Measurements from ENCODE around the gene TP53AIP1. TPM values are rescaled to one million over a fixed set of nuclear protein-coding genes. Genes with fewer than 3 reads are reported as not detected.

Gene TP53AIP1
- total and polyA plus RNA-seq, 2 of the 8 experiments (the other 6 are each of a cell fraction or from before 2014, with no cell fraction given) = 0.03 TPM; not detected in 1

DNA sequence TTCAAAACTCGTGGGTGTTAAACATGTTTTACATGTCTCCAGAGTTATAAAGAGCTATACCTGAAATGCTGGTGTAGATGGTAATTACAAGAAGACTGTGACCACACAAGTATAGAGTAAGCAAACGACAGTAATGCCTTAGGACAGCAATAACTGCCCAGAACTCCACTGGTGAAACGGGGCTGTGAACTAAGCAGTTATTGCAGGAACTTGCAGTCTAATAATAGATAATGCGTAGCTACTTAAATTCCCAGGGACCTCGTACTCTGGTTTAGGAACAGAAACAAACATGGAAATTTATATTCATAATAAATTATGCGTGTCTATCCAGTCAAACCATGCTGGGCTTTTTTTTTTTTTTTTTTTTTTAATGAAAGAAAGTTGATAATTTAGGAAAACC is 24.9 kb upstream of the TP53AIP1 start:
- H4K8ac ChIP-seq (ENCODE audit: extremely low read depth, insufficient read depth, low read length) = no peak overlapping the region
- H4K20me1 ChIP-seq (replicated peaks in 1 of 2; ENCODE audit: control insufficient read depth in 1 of 2, insufficient read depth in 2 of 2, low read length in 2 of 2) = peaks cover 0 to 5% of the 10 kb centered on the region in 2 experiments
- peaks cover 3 to 33% (median 13%) of the 10 kb centered on the region in 4 experiments; a peak in 6 of 8 replicates for H3K36me3 ChIP-seq (ENCODE audit: control insufficient read depth in 2 of 4, insufficient read depth in 4 of 4, low read length in 3 of 4)
- ChIA-PET POLR2A (ENCODE audit: partially characterized antibody) (no interaction called here), CTCF (ENCODE audit: partially characterized antibody) (interaction anchor here (0.9 to 2.1 kb wide), 3 partner anchors 10 to 80 kb away, joined by 4 to 5 read pairs (median 5); no protein-coding TSS in a partner anchor)
- no peak overlapping the region for H2BK20ac ChIP-seq (ENCODE audit: low read length)
- H2BK12ac ChIP-seq (ENCODE audit: low read depth, low read length) = no peak overlapping the region
- H3K56ac ChIP-seq (replicated peaks; ENCODE audit: insufficient read length, low read depth, low read length) = no peak overlapping the region
- no peak overlapping the region for H2BK120ac ChIP-seq (replicated peaks; ENCODE audit: low read depth, low read length)
- H3K4me1 ChIP-seq (replicated peaks in 1 of 4; ENCODE audit: control insufficient read depth in 3 of 4, insufficient read depth in 4 of 4, low read length in 3 of 4) = no peaks in the 10 kb centered on the region
- WGBS, 2 experiments (ENCODE audit: extremely low coverage in 1 of 2, insufficient coverage in 1 of 2, insufficient read length in 1 of 2, insufficient replicate concordance in 2 of 2, low coverage in 1 of 2, low lambda C conversion rate in 2 of 2, missing lambda C conversion rate in 1 of 2) = 94% methylated on average over 6 of the region's 6 CpGs; no CpG with 5 or more reads in 1 of the 2 experiments
- no peak overlapping the region for H3K4ac ChIP-seq (replicated peaks; ENCODE audit: insufficient read length, low read depth, low read length)
- no peak overlapping the region for H3K9ac ChIP-seq (replicated peaks in 1 of 4; ENCODE audit: extremely low read depth in 1 of 4, low read depth in 3 of 4, low read length in 3 of 4)
- no peak overlapping the region for H2BK15ac ChIP-seq (ENCODE audit: low read length)
- no peak overlapping the region for H3K4me3 ChIP-seq (ENCODE audit: extremely low read depth in 1 of 4, insufficient read depth in 2 of 4, low read depth in 3 of 4, low read length in 4 of 4)
- H2AFZ ChIP-seq (ENCODE audit: low read length) = no peak overlapping the region
- H2AK5ac ChIP-seq (ENCODE audit: low read depth, low read length) = no peak overlapping the region
- no peaks in the 10 kb centered on the region for H3K79me2 ChIP-seq (ENCODE audit: control insufficient read depth in 1 of 2, insufficient read depth in 2 of 2, low read length in 2 of 2)
- H3K14ac ChIP-seq (ENCODE audit: insufficient read length) = no peak overlapping the region
- no peak overlapping the region for H4K91ac ChIP-seq (replicated peaks; ENCODE audit: insufficient read length, low read length)
- no peak overlapping the region for H2BK5ac ChIP-seq (ENCODE audit: low read depth, low read length)
- no peak overlapping the region for H3K18ac ChIP-seq (ENCODE audit: extremely low read depth, low read length)
- no peaks in the 10 kb centered on the region for H3K27me3 ChIP-seq (replicated peaks in 1 of 4; ENCODE audit: control insufficient read depth in 3 of 4, extremely low read depth in 1 of 4, insufficient read depth in 3 of 4, low read length in 3 of 4)
- H3K79me1 ChIP-seq (ENCODE audit: low read depth, low read length) = no peaks in the 10 kb centered on the region
- DNase-seq (ENCODE audit: low read depth in 1 of 2, low spot score in 2 of 2) (no peak), FAIRE-seq (no peak)
- no peak overlapping the region for H4K5ac ChIP-seq (ENCODE audit: insufficient read length, low read depth, low read length)
- no peak overlapping the region for H3K4me2 ChIP-seq (ENCODE audit: insufficient read depth in 1 of 2, low read depth in 2 of 2, low read length in 2 of 2)
- no peak overlapping the region for H3K27ac ChIP-seq (ENCODE audit: low read depth, low read length)
- H3K23ac ChIP-seq (ENCODE audit: insufficient read length) = no peak overlapping the region
- H3K9me3 ChIP-seq (ENCODE audit: insufficient read depth in 2 of 2, low read depth in 1 of 2, low read length in 1 of 2) = no peaks in the 10 kb centered on the region
- no peaks in the 10 kb centered on the region for H3K23me2 ChIP-seq (ENCODE audit: low read depth, low read length)
- TF ChIP-seq BCL11A (IDR thresholded peaks at IDR 0.05; ENCODE audit: low read depth in 2 of 2, low read length in 2 of 2) (no peak), GABPA (IDR thresholded peaks at IDR 0.05; ENCODE audit: borderline replicate concordance, insufficient read depth, low read length) (no peak), RAD21 (IDR thresholded peaks at IDR 0.05 in 1 of 2, conservative IDR thresholded peaks at IDR 0.05 in 1 of 2; ENCODE audit: low read depth in 2 of 2, low read length in 2 of 2) (no peak), KDM5A (IDR thresholded peaks at IDR 0.05; ENCODE audit: low read length) (no peak), HDAC2 (IDR thresholded peaks at IDR 0.05; ENCODE audit: borderline replicate concordance in 1 of 2, low read depth in 2 of 2, low read length in 2 of 2) (no peak), CHD2 (IDR thresholded peaks at IDR 0.05; ENCODE audit: low read length) (no peak), EGR1 (IDR thresholded peaks at IDR 0.05; ENCODE audit: borderline replicate concordance, low read depth, low read length) (no peak), RNF2 (IDR thresholded peaks at IDR 0.05; ENCODE audit: borderline replicate concordance, low read depth, low read length, missing control alignments, poor library complexity, severe bottlenecking) (no peak)
- TF ChIP-seq, protein P1, sequence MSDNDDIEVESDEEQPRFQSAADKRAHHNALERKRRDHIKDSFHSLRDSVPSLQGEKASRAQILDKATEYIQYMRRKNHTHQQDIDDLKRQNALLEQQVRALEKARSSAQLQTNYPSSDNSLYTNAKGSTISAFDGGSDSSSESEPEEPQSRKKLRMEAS (IDR thresholded peaks at IDR 0.05) = no peak
- TF ChIP-seq, protein P2, sequence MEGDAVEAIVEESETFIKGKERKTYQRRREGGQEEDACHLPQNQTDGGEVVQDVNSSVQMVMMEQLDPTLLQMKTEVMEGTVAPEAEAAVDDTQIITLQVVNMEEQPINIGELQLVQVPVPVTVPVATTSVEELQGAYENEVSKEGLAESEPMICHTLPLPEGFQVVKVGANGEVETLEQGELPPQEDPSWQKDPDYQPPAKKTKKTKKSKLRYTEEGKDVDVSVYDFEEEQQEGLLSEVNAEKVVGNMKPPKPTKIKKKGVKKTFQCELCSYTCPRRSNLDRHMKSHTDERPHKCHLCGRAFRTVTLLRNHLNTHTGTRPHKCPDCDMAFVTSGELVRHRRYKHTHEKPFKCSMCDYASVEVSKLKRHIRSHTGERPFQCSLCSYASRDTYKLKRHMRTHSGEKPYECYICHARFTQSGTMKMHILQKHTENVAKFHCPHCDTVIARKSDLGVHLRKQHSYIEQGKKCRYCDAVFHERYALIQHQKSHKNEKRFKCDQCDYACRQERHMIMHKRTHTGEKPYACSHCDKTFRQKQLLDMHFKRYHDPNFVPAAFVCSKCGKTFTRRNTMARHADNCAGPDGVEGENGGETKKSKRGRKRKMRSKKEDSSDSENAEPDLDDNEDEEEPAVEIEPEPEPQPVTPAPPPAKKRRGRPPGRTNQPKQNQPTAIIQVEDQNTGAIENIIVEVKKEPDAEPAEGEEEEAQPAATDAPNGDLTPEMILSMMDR (IDR thresholded peaks at IDR 0.05; ENCODE audit: control extremely low read depth in 1 of 3, insufficient read depth in 1 of 3, low read depth in 1 of 3, low read length in 3 of 3) = no peak

Measured in H1 (cell line).